H1 (cell line): ENCODE measurements around the gene SIPA1L3. TPM values are rescaled to one million over a fixed set of nuclear protein-coding genes. Genes with fewer than 3 reads are reported as not detected.

Source experiments
- CBX5 ChIP-seq: fragments of 300-800, 300-1000 bp; sonication (generic); IDR thresholded peaks from 2 replicates; pipeline ENCODE4 v1.7.1; 2016; ENCODE audit warnings: antibody characterized with exemption, low read length, low read depth
- EP300 ChIP-seq, 2 experiments: IDR thresholded peaks; 1 replicate in 1 of 2; 2 replicates in 1 of 2; pipeline ENCODE4 v1.6.1; 2011 to 2012; ENCODE audit warnings: low read depth in 2 of 2, low read length in 2 of 2, mild to moderate bottlenecking in 2 of 2, borderline replicate concordance in 1 of 2, inconsistent platforms in 1 of 2, moderate library complexity in 1 of 2
- NRF1 ChIP-seq: IDR thresholded peaks from 2 replicates; pipeline ENCODE4 v1.6.1; 2011; ENCODE audit warnings: mild to moderate bottlenecking, low read depth, low read length, improper control_type of control experiment
- RXRA ChIP-seq: IDR thresholded peaks from 2 replicates; pipeline ENCODE4 v1.6.1; 2011; ENCODE audit warnings: low read depth, mild to moderate bottlenecking, low read length, moderate library complexity; ENCODE audit not compliant: insufficient read depth
- polyA plus RNA-seq, 7 experiments: library from polyadenylated mRNA; depleted of rRNA in 3 of 7; stranded (reverse) in 5 of 7; unstranded in 2 of 7; fragments of >200 nt in 5 of 7; fragments of 200-250 nt in 2 of 7; gene quantifications; 1 replicate in 5 of 7; 2 replicates in 1 of 7; 4 replicates in 1 of 7; pipeline versions ENCODE4 v1.2.1 to v1.2.3, GENCODE V29; 2011 to 2013; ENCODE audit warnings: missing spikeins in 2 of 7, mixed read lengths in 2 of 7
- total RNA-seq: library from RNA; stranded (reverse); fragmentation: NEBNext Ultra II Directional; extraction: Animal tissue kit (Norgen Biotek cat#: 25700); gene quantifications from 2 replicates; pipeline ENCODE4 v1.2.1, GENCODE V29; 2021

SIPA1L3 gene
- total and polyA plus RNA-seq, 2 of the 8 experiments (the other 6 are each of a cell fraction or from before 2014, with no cell fraction given) = 15.0 to 54.9 TPM

DNA sequence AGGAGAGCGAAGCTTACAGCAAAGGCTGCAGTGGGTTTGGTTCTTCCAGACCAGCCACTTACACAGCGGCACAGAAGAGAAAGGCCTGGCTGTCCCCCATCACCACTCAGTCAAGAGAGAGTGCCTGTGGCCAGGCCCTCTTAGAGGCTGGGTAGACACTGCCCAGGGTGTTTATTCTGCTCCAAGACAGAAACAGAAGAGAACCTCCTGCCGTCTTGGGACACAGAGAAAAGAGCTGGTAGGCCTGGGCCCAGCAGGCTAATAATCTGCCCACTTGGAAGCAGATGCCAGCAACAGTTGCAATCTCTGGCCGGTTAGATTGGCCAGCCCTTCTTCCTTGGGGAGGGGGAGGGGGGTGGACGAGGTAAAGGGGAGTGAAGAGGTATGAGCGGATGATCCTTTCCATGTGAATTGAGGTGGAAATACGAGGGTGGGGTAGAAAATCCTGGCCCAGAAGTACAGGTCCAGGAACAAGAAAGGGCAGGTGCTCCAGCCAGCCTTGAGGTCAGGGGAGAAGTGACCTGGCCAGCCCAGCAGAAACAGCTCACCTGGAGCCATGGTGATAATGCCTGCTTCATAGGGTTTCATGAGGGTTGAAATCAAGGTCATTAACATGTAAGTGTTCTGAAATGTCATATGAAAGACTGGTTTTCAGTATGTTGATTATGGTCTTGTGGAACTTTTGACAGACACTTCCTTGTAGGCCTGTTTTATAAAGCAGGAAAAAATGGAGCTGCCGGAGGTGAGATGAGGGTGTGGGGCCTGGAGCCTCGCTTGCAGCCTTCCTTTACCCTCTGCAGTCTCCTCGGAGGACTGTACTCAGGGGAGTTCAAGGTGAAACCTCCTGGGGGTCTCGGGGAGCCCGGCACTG lies 116.9 kb downstream of the SIPA1L3 start (continued):
- TF ChIP-seq EP300 (IDR thresholded peaks at IDR 0.05; ENCODE audit: borderline replicate concordance in 1 of 2, low read depth in 2 of 2, low read length in 2 of 2) (no peak), NRF1 (no peak), RXRA (no peak), CBX5 (no peak)
